IPS-20b (cell line): ENCODE results near the gene COL25A1.

ENCODE experiments used
- H3K27ac ChIP-seq: one replicate; pipeline ENCODE4 v1.5.1; 2013; ENCODE audit warnings: low read length
- H3K27me3 ChIP-seq: 2 replicates; pipeline ENCODE4 v1.6.1; 2013; ENCODE audit warnings: mild to moderate bottlenecking, low read length, inconsistent platforms; ENCODE audit not compliant: insufficient read depth
- H3K36me3 ChIP-seq: 2 replicates; pipeline ENCODE4 v1.6.1; 2013; ENCODE audit warnings: low read depth, mild to moderate bottlenecking, inconsistent platforms, low read length, moderate library complexity; ENCODE audit not compliant: insufficient read depth
- H3K4me1 ChIP-seq: 2 replicates; pipeline ENCODE4 v1.6.1; 2013; ENCODE audit warnings: mild to moderate bottlenecking, control low read depth, inconsistent platforms, low read length, moderate library complexity; ENCODE audit not compliant: insufficient read depth
- H3K4me3 ChIP-seq: 2 replicates; pipeline ENCODE4 v1.5.1; 2013; ENCODE audit warnings: mild to moderate bottlenecking, low read length, inconsistent platforms
- H3K9ac ChIP-seq: 2 replicates; pipeline ENCODE4 v1.6.1; 2013; ENCODE audit warnings: low read depth, mild to moderate bottlenecking, inconsistent platforms, low read length, moderate library complexity
- H3K9me3 ChIP-seq: 2 replicates; pipeline ENCODE4 v1.6.1; 2013; ENCODE audit warnings: mild to moderate bottlenecking, low read depth, low read length, inconsistent platforms; ENCODE audit not compliant: insufficient read depth

COL25A1 gene

DNA sequence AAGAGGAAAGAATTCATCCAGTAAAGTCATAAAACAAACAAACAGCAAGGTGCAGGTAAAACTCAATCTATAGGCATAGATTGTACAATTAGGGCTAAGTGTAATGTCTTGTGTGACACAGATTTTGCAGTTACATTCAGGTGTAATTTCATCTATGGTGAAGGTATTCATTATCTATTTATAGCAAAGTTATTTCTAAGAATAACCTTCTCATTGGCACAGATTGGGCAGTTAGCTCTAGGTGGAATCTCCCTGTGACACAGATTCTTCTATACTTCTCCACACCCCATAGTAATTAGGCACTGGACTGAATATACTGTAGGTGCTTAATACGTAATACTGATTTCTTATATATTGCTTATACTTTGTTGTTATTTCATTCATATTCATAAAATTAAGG, 66.8 kb downstream of the COL25A1 start:
- Histone ChIP-seq H3K4me3 (no peak overlapping the region), H3K27me3 (no peaks in the 10 kb centered on the region), H3K36me3 (no peaks in the 10 kb centered on the region), H3K9ac (no peak overlapping the region), H3K27ac (no peak overlapping the region), H3K9me3 (no peaks in the 10 kb centered on the region), H3K4me1 (no peaks in the 10 kb centered on the region)

DNA sequence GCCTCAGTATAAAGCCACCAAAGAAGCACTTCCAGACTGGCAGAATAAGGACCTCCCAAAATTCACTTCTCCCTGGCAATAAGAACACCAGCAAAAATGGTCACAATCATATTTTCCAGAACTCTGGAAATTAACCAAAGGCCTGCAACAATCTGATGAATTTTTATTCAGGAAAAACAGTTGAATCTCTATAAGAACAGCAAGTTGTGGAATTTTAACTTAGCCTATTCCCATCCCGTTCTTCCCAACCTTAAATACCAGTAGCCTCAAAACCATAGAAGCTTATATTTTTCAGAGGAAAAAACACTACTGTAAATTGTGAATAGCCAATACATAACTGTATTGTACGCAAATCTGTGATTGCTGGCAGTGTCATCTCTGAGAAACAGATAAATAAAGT, 67.9 kb downstream of the COL25A1 start:
- H3K9me3 ChIP-seq, result no peaks in the 10 kb centered on the region
- no peak overlapping the region for H3K27ac ChIP-seq
- no peaks in the 10 kb centered on the region for H3K36me3 ChIP-seq
- no peaks in the 10 kb centered on the region for H3K27me3 ChIP-seq
- no peaks in the 10 kb centered on the region for H3K4me1 ChIP-seq
- no peak overlapping the region for H3K9ac ChIP-seq
- no peak overlapping the region for H3K4me3 ChIP-seq

DNA sequence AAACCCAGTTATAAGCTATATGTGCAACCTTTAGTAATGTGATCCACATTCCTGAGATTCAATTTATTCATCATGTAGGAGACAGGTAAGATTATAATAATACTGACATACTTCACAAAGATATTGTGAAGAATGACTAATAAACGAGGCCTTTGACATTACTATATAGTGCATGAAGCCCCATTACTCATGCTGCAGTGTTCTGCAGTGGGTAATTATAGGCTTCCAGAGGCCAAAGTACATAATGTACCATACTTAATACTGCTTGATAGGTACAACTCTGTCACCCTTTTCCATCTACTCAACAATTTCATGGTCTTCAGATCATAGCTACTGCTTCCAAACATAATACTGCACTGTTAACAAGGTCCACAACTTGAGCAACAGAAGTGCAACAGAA, 68.9 kb downstream of the COL25A1 start:
- no peak overlapping the region for H3K27ac ChIP-seq
- H3K4me1 ChIP-seq, result no peaks in the 10 kb centered on the region
- no peak overlapping the region for H3K9ac ChIP-seq
- H3K9me3 ChIP-seq, result no peaks in the 10 kb centered on the region
- H3K4me3 ChIP-seq, result no peak overlapping the region
- no peaks in the 10 kb centered on the region for H3K27me3 ChIP-seq
- H3K36me3 ChIP-seq, result no peaks in the 10 kb centered on the region

DNA sequence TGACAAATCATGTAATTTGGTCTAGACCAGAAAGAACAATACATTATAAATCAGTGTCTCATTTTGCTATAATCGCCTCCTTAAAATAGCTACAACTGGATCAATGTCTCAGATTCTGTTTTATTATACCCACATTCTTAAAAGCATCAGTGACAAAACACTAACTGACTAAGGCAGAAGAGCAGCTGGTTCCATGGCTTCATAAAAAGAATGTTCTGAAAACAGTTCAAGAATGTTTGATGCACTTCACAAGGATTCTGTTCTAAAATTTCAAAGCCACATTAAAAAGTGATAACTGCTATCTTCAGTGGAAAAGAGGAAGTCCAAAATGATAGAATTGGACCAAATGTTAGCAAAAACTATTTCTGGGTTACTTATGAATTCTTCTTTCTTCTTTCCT, 69.8 kb downstream of the COL25A1 start:
- H3K27ac ChIP-seq, result no peak overlapping the region
- no peaks in the 10 kb centered on the region for H3K36me3 ChIP-seq
- no peaks in the 10 kb centered on the region for H3K27me3 ChIP-seq
- no peak overlapping the region for H3K9ac ChIP-seq
- H3K4me3 ChIP-seq, result no peak overlapping the region
- no peaks in the 10 kb centered on the region for H3K9me3 ChIP-seq
- no peaks in the 10 kb centered on the region for H3K4me1 ChIP-seq

GRCh38 chr4:109231331-109231730, 71.1 kb downstream of the COL25A1 start:
- Histone ChIP-seq H3K4me3 (no peak overlapping the region), H3K27ac (no peak overlapping the region), H3K36me3 (no peaks in the 10 kb centered on the region), H3K9ac (no peak overlapping the region), H3K4me1 (no peaks in the 10 kb centered on the region), H3K27me3 (no peaks in the 10 kb centered on the region), H3K9me3 (no peaks in the 10 kb centered on the region)

DNA sequence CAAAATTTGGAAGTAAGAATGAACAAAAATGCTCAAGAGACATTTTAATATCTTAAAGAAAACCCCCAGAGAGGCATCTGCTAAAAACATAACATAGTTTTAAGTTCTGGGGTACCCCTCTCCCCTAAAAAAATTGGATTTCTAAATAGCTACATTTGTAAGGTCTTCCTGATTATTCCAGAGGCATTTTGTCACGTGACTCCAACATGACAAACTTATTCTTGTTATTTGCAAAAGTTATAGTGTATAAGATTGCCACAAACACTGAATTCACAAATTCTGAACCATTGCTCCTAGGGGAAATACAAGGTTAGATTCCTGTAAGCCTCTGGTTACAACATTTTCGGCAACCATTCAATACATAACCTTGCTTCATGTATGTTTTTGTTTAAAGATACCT, 73.4 kb downstream of the COL25A1 start:
- Histone ChIP-seq H3K4me3 (no peak overlapping the region), H3K4me1 (no peaks in the 10 kb centered on the region), H3K9ac (no peak overlapping the region), H3K9me3 (no peaks in the 10 kb centered on the region), H3K27ac (no peak overlapping the region), H3K36me3 (no peaks in the 10 kb centered on the region), H3K27me3 (no peaks in the 10 kb centered on the region)

- Histone ChIP-seq H3K4me3 (no peak overlapping the region), H3K4me1 (no peaks in the 10 kb centered on the region), H3K27ac (no peak overlapping the region), H3K27me3 (no peaks in the 10 kb centered on the region), H3K9ac (no peak overlapping the region), H3K36me3 (no peaks in the 10 kb centered on the region), H3K9me3 (no peaks in the 10 kb centered on the region)
Observed at GRCh38 chr4:109218288-109218687, 84.2 kb downstream of the COL25A1 start.

DNA sequence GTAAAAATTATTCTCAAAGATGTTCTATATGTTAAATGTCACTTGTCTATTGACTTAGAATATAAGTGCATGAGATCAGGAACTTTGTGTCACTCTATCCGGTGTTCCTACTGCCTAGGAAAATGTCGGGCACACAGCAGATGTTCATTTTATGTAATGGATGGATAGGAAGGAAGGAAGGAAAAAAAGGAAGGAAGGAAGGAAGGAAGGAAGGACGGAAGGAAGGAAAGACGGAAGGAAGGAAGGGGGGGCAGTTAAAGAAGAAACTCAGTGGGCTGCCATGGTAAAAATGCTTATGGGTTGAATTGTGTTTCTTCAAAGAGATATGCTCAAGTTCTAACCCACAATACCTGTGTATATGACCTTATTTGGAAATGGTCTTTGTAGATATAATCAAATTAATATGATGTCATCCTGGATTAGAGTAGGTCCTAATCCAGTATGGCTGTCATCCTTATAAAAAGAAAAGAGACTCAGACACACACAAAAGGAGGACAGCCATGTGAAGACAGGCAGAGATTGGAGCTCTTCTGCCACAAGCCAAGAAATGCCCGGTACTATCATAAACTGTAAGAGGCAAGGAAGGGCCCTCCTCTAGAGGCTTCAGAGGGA, 86.3 kb downstream of the COL25A1 start:
- Histone ChIP-seq H3K27me3 (no peaks in the 10 kb centered on the region), H3K27ac (no peak overlapping the region), H3K36me3 (no peaks in the 10 kb centered on the region), H3K4me3 (no peak overlapping the region), H3K4me1 (no peaks in the 10 kb centered on the region), H3K9ac (no peak overlapping the region), H3K9me3 (no peaks in the 10 kb centered on the region)

DNA sequence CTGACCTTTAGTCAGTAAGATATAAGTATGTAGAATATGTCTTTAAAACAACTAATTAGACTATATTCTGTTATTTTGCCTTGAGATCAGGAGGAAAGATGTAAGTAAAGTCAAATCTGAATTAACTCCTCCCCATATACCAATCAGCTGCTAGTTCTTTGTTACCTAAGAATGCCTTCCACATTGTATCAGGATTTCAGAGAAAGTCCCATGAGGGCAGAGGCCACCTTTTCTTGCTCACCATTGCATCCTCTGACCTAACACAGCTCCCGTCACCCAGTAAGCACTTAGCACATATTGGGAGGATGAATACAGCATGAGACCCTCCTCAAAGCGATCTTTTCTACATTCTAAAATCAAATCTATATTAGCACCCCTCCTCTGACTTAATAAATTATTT, 87.0 kb downstream of the COL25A1 start:
- H3K4me3 ChIP-seq, result no peak overlapping the region
- no peak overlapping the region for H3K27ac ChIP-seq
- no peaks in the 10 kb centered on the region for H3K36me3 ChIP-seq
- H3K4me1 ChIP-seq, result no peaks in the 10 kb centered on the region
- H3K9ac ChIP-seq, result no peak overlapping the region
- no peaks in the 10 kb centered on the region for H3K27me3 ChIP-seq
- H3K9me3 ChIP-seq, result no peaks in the 10 kb centered on the region

DNA sequence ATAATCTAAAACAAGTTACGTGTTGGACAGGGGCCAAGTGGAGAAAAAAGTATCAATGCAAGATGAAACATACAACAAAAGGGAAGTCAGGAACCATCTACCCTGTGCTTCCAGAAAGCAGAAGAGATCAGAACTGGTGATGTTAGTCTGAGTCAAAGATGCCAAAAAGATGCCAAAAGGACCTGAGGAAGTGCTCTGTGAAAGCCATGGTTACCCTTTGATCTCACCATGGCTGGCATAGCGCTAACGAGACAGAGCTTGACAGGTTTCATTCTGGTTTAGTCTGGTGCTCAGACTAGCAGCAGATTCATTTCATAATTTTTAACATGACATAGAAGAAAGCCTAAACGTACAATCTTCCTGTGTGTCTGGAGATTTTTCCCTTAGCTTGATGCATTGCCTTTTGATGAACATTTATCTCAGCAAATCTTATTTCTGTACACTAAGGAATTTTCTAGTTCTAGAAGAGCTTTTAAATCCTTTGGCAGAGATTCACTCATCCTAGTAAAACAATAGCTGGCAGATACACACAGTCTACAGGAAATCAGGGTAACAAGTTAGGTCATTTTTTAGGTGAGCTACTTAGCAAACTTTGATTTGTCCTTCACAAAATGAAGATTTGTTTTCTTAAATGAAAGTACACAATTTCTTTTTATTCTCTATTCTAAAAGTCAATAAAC, 87.7 kb downstream of the COL25A1 start:
- no peak overlapping the region for H3K9ac ChIP-seq
- no peaks in the 10 kb centered on the region for H3K9me3 ChIP-seq

DNA sequence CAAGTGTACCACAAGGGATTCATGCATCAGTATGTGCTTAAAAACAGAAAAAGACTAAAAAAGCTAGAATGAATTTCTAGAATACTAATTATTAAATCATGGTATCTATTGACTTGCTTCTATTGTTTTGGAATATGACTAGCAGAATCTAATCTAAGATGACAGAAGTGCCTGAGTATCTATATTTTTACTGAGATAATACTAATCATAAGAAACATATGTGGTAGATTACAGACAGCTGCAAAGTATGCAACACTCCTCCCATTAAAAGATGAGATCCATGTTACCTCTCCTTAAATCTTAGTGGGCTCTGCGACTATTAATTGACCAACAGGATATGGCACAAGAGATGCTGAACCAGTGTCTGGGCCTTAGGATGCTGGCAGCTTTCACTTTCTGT, 89.4 kb downstream of the COL25A1 start:
- no peak overlapping the region for H3K27ac ChIP-seq
- H3K4me3 ChIP-seq, result no peak overlapping the region

More for the DNA sequence above, 87.7 kb downstream of the COL25A1 start:
- Histone ChIP-seq H3K36me3 (no peaks in the 10 kb centered on the region), H3K27ac (no peak overlapping the region), H3K4me3 (no peak overlapping the region), H3K4me1 (no peaks in the 10 kb centered on the region), H3K27me3 (no peaks in the 10 kb centered on the region)

GRCh38 chr4:109211671-109212070, 90.8 kb downstream of the COL25A1 start:
- H3K36me3 ChIP-seq, result no peaks in the 10 kb centered on the region
- H3K27me3 ChIP-seq, result no peaks in the 10 kb centered on the region
- H3K4me1 ChIP-seq, result peaks cover 4% of the 10 kb centered on the region; the same call in 1 of the 2 replicates
- H3K9me3 ChIP-seq, result no peaks in the 10 kb centered on the region
- no peak overlapping the region for H3K9ac ChIP-seq
- H3K27ac ChIP-seq, result no peak overlapping the region
- no peak overlapping the region for H3K4me3 ChIP-seq

More for the DNA sequence above, 89.4 kb downstream of the COL25A1 start:
- no peaks in the 10 kb centered on the region for H3K36me3 ChIP-seq
- H3K27me3 ChIP-seq, result no peaks in the 10 kb centered on the region
- no peaks in the 10 kb centered on the region for H3K9me3 ChIP-seq
- H3K9ac ChIP-seq, result no peak overlapping the region
- H3K4me1 ChIP-seq, result no peaks in the 10 kb centered on the region
